Measurements from ENCODE around the gene DOCK10.

Gene DOCK10

GRCh38 chr2:224909885-224910573 is 132.2 kb downstream of the DOCK10 start:
- peak; percentile 47 for DNase-seq

- no peak for DNase-seq
Observed at GRCh38 chr2:224908818-224909217, 133.4 kb downstream of the DOCK10 start.

GRCh38 chr2:224904381-224904780 is 137.9 kb downstream of the DOCK10 start:
- DNase-seq, result no peak

- DNase-seq, result no peak
Observed at GRCh38 chr2:224903621-224904020, 138.6 kb downstream of the DOCK10 start.

- DNase-seq, result no peak
Observed at GRCh38 chr2:224901121-224901676, 141.1 kb downstream of the DOCK10 start.

GRCh38 chr2:224895377-224895776 is 146.9 kb downstream of the DOCK10 start:
- no peak for DNase-seq

GRCh38 chr2:224894356-224894755 is 147.9 kb downstream of the DOCK10 start:
- no peak for DNase-seq

GRCh38 chr2:224893848-224894247 is 148.4 kb downstream of the DOCK10 start:
- DNase-seq, result no peak

- no peak for DNase-seq
Observed at GRCh38 chr2:224892574-224893204, 149.6 kb downstream of the DOCK10 start.

- DNase-seq, result no peak
Observed at GRCh38 chr2:224890372-224890771, 151.9 kb downstream of the DOCK10 start.

GRCh38 chr2:224887141-224887540 is 155.1 kb downstream of the DOCK10 start:
- DNase-seq, result no peak

- no peak for DNase-seq
Observed at GRCh38 chr2:224885836-224886547, 156.3 kb downstream of the DOCK10 start.

GRCh38 chr2:224885291-224885690 is 157.0 kb downstream of the DOCK10 start:
- DNase-seq, result no peak

GRCh38 chr2:224884188-224884587 is 158.1 kb downstream of the DOCK10 start:
- DNase-seq, result no peak

- no peak for DNase-seq
Observed at GRCh38 chr2:224883700-224884099, 158.6 kb downstream of the DOCK10 start.

GRCh38 chr2:224883172-224883516 is 159.1 kb downstream of the DOCK10 start:
- DNase-seq, result no peak

GRCh38 chr2:224882291-224883171 is 159.7 kb downstream of the DOCK10 start:
- no peak for DNase-seq

- no peak for DNase-seq
Observed at GRCh38 chr2:224881846-224882245, 160.4 kb downstream of the DOCK10 start.

GRCh38 chr2:224876522-224876921 is 165.7 kb downstream of the DOCK10 start:
- no peak for DNase-seq

GRCh38 chr2:224875841-224876240 is 166.4 kb downstream of the DOCK10 start:
- no peak for DNase-seq

GRCh38 chr2:224875153-224875552 is 167.1 kb downstream of the DOCK10 start:
- DNase-seq, result no peak

- DNase-seq, result no peak
Observed at GRCh38 chr2:224871813-224872212, 170.5 kb downstream of the DOCK10 start.

- no peak for DNase-seq
Observed at GRCh38 chr2:224870341-224870740, 171.9 kb downstream of the DOCK10 start.

Measured in activated T-cell treated with anti-CD3 and anti-CD28 coated beads, Interleukin-2, amount 50 U/mL, for 1 hour (primary cell).